GM19043 (cell line): ENCODE measurements around the gene AQP2.

Experiments used
- ATAC-seq: cut with Tn5 transposase; IDR thresholded peaks from one replicate; pipeline ENCODE4 v1.9.1; 2021; ENCODE audit warnings: low read depth; ENCODE audit not compliant: unreplicated experiment

AQP2 gene, protein sequence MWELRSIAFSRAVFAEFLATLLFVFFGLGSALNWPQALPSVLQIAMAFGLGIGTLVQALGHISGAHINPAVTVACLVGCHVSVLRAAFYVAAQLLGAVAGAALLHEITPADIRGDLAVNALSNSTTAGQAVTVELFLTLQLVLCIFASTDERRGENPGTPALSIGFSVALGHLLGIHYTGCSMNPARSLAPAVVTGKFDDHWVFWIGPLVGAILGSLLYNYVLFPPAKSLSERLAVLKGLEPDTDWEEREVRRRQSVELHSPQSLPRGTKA

DNA sequence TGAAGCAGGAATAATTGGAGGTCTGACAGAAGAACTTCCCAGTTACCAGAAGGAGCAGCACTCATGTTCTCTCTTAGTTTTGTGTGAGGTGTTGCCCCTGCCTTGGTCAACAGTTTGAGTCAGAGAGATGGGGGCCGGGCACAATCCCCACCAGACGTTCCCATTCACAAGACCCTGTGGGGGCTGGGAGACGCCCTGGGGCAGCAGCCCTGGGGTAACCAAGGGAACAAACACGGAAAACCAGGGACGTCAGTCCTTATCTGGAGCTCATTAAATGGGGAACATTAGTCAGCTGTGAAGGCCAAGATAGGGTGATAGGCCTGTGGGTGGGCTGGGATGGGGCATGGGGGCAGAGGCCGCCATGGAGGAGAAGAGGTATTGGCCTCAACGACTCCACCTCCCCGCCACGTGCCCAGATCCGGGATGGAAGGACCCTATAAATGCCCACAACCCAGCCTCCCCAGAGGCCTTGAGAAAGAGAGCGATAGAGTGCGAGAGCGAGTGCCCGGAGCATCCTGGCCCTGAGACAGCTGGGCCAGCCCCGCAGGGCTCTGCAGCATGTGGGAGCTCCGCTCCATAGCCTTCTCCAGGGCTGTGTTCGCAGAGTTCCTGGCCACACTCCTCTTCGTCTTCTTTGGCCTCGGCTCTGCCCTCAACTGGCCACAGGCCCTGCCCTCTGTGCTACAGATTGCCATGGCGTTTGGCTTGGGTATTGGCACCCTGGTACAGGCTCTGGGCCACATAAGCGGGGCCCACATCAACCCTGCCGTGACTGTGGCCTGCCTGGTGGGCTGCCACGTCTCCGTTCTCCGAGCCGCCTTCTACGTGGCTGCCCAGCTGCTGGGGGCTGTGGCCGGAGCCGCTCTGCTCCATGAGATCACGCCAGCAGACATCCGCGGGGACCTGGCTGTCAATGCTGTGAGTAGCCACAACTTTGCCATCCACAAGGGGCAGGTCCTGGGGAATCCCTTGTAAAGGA, at the start of gene AQP2:
Gene AQP2, plus strand, starts transcription at position 465 of the 979 bp plus-strand sequence. Its CDS starts 94 bp downstream, at position 559.
- ATAC-seq: no peak

DNA sequence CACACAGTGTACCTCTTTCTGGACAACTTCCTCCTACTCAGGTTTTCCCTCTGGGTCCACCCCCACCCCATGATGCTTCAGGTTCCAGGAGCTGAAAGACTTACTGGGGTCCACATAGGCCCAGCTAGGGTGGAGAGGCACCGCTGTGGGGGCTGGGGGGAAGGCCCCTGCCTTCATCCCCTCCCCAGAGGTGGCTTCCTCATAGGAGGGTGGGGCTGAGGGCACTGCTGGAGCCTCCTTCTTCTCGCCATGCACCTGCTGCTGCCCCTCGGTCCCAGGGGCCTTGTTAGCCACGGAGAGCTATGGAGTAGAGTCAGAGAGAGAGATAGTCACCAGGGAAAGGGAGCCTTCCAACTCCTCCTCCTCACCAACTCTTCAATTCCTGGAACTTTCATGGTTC, 49.5 kb upstream of the AQP2 start:
- no peak for ATAC-seq

DNA sequence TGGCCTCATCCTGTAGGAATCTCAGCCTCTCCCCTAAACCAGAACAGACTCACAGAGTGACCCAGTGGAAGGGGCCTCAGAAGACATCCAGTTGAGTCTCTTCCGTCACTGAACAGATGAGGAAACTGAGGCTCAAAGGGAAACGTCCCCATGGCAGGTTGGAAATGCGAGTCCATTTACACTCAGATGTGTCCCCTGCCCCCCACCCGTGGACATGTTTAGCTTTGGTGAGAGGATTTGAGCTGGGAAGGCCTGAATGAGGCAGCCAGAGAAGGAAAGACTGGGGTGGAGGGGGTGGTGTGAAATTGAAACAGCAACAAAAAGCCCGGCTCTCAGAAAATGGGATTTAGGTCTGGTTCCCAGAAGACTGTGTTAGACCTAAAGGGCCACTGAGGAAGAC, 48.6 kb upstream of the AQP2 start:
- no peak for ATAC-seq

DNA sequence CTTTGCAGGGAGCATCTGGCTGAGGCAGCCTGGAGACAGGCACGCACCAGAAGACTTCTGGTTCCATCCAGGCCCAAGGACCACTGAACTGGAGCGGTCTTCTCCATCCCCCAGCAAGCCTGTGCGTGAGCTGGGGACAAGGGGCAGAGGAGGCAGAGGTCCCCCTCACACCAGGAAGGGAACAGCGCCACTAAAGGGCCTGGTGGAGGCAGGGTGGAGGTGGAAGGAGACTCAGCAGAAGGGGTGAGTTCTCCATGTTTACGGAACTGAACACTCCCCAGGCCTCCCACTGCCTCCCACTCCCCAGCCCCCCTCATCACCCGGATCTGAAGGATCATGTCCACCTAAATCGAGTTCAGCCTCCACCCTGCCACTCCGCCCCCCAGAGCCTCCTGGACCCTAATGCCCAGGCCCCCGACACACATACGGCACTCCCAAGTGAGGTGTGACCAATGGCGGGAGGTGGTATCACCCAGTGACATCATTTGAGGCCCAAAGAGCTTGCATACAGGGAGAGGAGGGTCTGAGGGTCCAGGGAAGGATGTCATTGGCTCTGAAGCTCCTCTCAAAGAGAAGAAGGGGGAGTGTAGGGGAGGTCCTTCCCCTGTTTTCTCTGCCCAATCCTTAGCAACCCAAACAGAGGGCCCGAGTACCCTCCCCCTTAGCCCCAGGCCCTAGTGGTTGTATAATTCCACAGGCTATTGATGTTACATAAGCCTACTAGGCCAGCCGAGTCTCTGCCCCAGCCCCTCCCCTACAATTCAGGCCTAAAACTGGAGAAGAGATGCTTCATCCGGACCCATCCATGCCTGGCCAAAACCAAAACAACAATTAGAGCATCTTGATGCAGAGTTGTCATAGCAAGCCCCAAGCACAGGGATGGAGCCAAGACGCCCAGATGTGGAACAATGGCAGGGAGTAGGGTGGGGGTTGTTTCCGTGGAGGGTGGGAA, 47.9 kb upstream of the AQP2 start:
- no peak for ATAC-seq

DNA sequence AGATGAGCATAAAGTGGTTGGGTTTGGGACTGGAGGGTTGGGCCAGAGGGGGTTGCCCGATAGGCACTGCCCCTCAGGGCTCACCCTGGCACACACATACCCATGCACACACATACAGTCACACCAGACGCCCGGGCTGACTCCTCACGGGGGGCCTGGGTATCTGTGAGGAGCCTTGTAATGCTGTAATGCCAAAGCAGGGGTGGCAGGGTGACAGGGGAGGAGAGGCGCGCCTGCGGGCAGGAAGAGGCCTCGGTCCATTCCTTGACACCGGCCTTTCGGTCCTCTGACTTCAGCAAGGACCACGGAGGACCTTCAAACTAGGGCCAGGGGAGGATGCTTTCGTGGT, 47.2 kb upstream of the AQP2 start:
- no peak for ATAC-seq

DNA sequence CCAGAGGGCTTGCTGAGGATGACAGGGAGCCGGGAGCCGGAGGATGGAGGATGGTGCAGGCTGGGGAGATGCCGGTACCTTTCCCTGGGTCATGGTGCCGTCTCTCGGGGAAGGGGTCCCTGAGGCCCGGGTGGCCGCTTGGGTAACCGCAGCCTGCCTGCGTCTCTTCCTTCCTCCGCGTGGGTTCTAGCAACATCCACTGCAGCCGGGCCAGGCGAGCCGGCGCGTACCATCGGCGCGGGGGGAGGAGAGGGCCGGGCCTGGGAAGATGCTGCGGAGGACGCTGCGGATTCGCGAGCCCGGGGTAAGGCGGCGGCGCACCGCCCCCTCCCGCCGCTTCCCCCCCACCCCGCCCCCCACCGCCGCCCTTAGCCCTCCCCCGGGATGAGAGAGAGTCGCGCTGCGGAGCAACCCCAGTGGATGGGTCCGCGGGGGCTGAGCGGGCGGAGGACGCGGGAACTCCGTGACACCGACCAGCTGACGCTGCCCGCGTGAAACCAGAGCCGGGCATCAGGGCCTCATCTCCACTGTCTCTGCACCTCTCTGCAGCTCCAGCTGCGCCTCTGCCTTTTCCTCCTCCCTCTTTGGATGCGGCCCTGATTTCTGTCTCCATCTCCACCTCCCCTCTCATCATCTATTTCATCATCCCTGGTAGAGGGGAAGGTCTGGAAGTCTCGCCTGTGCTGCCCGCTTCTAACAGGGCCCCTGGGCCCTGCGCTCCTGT, 46.7 kb upstream of the AQP2 start, which contains the start of gene FAIM2:
Gene FAIM2, minus strand, starts transcription at position 201 of the 724 bp plus-strand sequence. Its CDS starts 108 bp downstream, at position 93.
- no peak for ATAC-seq

DNA sequence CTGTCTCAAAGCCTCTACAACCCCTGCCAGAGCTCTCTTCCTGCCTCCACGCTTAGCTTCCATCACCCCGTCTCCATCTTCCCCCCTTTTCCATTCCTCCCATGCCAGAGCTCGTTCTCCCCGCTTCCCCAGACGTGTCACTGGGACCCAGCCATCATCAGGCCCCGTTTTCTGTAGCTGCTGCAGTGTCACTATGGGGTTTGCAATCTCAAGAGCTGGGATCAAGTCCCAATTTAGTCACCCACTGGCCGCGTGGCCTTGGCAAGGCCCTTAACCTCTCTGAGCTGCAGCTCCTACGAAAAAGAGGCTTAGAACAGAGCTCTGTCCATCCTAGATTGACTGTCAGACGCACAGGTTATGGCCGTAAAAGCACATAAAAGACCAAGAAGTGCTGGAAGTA, 45.9 kb upstream of the AQP2 start:
- no peak for ATAC-seq

DNA sequence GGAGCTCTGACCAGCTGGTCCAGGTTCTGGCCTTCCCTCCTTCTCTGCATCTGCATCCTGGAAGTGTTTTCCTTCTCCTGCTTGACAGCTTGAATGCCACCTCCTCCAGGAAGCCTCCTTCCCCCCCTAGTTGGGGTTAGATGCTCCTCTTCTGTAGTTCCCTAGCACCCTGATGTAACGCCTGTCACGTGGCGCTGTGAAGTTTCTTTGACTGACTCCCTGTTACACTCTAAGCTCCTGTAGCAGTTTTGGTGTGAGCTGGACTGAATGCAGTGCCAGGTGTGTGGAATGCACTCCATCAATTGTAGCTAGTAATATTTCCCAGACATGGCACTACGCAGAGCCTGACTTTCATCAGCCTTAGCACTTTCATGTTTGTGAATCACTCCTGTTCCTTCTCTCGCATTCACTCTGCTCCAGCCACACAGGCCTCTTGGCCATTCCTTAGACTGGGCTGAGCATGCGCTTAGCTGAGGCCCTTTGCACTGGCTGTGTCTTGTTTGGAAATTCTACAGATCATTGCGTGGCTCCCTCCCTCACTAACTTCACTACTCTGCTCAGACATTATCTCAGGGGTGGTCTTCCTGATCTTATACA, 44.7 kb upstream of the AQP2 start:
- no peak for ATAC-seq

DNA sequence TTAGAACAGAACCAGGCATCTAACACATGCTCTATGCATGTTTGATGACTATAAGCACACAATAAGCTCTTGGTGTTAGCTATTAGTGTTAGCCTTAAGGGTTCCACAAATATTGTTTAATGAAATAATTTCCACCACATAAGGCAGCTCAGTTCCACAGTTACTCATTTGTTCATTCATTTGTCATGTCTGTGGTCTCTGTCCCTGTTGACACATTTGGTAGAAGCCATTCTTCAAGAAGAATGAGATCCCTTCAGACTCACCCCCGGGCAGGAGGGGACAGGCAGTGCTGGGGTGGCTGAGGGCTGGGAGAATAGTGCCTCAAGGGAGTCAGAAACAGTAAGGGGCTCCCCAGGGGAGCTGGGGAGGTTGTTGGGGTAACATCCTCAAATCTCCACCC, 43.2 kb upstream of the AQP2 start:
- ATAC-seq: no peak

DNA sequence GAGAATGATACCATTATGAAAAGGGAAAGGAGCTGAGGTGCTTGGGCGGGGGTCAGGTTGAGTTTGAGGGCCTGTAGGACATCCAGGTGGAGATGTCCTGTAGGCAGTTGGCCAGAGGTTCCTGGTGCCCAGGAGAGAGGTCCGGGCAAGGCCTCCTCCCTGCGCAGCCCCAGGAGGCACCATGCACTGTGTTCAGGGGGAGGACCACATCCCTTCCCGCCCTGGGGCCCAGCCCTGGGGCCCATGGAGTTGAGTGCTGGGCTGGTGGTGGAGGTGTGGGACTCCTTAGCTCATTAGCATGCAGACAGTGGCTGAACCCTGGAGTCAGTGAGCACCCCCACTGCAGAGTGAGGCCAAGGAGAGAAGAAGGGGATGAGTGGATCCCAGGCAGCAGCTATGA, 41.2 kb upstream of the AQP2 start:
- ATAC-seq: no peak

DNA sequence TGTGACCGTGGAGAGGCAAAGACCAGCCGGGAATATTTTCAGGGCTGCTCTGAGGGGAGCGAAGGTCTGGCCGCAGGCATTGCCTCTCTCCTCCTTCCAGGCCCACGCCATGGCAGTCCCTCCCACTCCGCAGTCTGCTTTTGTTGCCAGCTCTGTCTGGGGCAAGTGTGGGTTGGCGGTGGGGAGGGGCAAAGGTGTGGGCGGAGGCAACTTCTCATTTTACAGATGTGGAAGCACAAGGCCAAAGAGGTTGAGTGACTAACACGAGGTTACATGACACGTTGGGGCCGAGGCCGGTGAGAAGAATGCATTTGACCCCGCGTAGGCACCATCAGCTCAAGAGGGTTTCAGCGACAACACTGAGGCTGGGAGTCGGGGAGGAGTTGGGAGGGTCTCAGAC, 40.7 kb upstream of the AQP2 start:
- ATAC-seq: no peak

DNA sequence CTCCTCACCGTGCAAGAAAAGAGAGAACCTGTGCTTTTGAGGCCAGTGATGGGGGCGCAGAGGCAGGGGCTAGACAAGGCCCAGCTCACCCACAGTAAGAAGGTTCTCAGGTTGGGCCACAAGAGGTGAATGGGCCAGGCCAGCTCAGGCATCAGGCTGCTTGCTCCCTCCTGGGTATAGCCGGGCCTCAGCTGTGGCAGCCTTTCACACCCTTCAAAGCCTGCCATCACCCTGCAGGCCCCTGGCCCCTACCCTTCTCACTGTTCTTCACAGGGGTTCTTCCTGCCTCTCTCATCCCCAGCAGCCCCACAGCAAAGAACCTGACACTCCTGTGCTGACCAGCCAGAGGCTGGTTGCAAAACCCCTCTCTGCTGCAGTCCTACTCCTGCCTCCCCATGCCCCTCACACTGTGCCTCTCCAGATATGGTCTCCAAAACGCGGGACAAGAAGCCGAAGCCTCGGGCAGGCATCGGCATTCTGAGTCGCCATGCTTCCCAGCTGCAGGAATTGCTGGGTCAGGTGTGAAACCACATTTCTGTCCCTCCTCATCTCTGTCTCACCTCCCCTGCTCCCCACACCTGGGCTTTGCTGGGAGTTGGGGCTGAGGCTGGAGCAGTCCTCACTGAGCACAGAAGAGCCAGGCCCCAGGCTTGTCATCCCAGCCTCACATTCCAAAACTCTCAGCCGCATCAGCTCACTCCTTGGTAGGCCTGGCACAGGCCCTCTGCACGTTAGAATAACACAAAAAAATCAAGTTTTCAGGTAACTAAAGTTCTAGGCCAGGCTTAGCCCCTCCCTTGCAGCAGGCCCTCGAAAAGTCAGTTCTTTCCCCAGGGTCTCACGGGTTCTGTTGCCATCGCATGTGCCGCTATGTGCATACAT, 40.0 kb upstream of the AQP2 start:
- ATAC-seq: no peak

DNA sequence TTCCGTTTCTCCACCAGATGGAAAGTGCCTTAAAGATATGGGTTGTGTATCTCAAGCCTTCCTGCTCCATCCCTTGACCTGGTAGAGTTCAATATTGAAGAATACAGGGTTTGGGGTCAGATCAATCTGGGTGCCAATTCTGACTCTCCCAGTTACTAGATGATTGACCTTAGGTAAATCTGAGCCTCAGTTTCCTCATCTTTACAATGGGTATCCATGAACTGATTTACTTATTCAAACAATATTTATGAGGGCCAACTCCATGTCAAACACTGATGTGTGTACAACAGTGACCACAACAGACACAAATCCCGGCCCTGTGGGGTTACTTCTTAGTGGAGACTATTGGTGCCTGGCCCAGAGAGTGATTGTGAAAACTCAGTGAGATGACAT, 39.3 kb upstream of the AQP2 start:
- no peak for ATAC-seq

DNA sequence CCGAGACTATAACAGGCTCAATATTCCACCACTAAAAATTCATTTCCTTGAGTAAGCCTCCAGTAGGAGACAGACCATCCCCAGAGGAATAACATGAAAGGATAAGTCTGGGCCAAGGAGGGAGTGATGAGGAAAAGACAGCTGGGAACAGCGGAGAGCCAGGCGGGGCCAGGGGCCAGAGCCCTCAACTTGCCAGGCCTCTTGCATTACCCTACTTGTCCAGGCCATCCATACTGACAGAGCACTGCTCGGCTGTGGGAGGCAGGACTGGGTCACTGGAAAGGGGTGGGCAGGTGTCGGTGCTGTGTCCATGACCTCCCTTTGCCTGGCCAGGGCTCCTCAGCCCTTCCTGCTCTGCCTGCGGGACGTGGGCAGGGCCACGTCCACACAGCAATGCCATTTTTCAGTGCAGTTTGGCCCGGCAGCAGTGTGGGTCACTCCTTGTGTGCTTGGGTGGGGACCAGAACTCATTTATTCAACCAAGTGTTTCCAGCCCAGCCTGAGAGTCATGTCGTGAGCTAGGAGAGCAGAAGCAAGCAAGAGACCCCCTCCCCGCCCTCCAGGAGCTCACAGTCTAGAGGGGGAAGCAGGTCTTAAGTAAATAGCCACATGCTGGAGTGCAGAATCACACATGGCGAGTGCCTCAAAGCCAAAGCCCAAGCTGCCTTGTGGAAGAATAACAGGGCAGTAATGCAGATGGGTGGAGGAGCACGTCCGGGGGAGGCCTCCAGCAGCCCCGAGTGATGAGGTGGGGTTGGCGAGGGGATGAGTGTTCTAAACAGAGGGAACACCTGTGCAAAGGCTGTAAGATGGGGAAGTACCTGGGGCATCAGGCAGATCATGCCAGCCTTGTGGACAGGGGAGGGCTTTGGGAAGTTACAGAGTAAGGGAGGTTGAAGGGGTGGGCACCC, 37.9 kb upstream of the AQP2 start:
- no peak for ATAC-seq

DNA sequence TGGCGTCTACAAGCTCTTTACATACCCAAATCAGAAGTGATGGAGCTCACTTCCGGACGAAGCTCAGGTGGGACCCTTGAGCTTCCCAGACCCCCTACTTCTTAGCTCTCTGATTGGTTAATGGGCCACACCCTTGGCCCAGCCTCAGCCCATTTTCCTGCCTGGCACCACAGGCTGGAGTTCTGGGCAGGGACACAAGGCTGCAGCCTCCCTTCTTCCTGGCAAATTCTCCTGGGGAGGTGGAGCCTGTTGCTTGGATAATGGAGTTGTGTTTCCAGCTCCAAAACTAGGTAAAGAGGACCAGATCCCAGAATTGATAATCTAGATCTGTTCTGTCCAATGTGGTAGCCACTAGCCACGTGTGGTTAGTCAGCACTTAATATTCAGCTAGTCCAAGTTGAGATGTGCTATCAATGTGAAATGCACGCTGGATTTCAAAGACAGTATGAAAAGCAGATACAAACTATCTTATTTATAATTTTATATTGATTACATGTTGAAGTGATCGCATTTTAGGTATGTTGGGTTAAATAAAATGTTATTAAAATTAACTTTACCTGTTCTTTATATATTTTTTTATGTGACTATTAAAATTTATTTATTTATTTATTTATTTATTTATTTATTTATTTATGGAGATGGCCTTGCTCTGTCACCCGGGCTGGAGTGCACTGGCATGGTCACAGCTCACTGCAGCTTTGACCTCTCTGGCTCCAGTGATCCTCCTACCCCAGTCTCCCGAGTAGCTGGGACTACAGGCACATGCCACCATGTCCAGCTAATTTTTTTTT, 34.2 kb upstream of the AQP2 start:
- ATAC-seq: no peak

DNA sequence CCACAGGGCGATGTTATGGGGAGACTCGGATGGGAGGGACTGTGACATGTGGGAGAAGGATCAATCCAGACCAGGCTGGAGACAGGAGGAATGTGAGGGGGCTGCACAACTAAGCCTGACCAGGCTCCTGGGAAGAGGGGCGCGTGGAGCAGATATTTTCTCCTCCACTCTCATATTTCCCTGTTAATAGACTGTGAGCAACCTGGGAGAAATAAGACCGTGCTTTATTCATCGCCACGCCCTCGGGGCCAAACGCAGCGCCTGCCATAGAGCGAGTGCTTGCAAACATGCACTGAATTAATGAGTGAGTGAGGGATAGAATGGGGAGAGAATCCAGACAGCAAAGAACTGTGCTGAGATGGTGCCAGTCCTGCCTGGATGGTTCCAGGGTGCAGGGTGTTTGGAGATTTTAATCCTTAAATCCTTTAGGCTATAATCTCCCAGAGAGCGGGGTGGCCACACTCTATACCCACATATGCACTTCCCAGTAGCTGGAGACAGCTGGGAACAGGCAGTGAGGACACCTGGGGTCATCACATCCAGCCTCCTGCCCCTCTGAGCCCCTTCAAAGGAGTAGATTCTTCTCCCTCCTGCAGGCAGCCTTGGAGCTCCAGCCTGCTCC, 33.3 kb upstream of the AQP2 start:
- ATAC-seq: no peak

DNA sequence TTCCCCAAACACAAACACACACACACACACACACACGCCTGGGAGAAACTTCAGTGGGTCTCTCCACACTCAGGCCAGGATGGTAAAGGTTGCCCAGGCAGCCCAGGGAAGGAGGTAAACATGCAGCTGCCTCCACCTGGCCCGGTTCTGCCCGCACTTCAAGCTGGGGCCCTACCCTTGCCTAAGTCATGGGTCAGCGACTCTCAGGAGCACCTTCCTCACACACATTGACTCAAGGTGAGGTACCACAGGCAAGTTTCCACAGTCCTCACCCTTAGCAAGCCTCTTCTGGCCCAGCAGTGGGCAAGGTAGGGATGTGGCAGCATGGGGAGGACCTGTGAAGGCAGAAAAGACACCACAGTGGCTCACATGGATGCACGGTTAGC, 32.8 kb upstream of the AQP2 start:
- ATAC-seq: no peak
